HepG2 (cell line): ENCODE measurements around the gene GNB4. TPM values are rescaled to one million over a fixed set of nuclear protein-coding genes. Genes with fewer than 3 reads are reported as not detected.

Source experiments
- CBX1 ChIP-seq: IDR thresholded peaks from one replicate; pipeline ENCODE4 v1.6.1; 2016; ENCODE audit warnings: antibody characterized with exemption, low read depth
- FOXA3 ChIP-seq: IDR thresholded peaks from 2 replicates; pipeline ENCODE4 v1.6.1; 2016; ENCODE audit warnings: missing genetic modification reagents, missing compliant biosample characterization
- HMG20A ChIP-seq: IDR thresholded peaks from 2 replicates; pipeline ENCODE4 v1.6.1; 2016; ENCODE audit warnings: borderline replicate concordance
- MAZ ChIP-seq, 2 experiments: sonication (generic) in 1 of 2; formaldehyde crosslinking in 1 of 2; IDR thresholded peaks; 2 replicates each; pipeline versions ENCODE4 v1.5.0 to v1.6.1; 2012 to 2020; ENCODE audit warnings: low read depth in 2 of 2, mild to moderate bottlenecking in 2 of 2, borderline replicate concordance in 1 of 2, improper control_type of control experiment in 1 of 2, low read length in 1 of 2, missing genetic modification reagents in 1 of 2, moderate library complexity in 1 of 2
- TEAD3 ChIP-seq: optimal IDR thresholded peaks from 2 replicates; pipeline ENCODE3; 2016; ENCODE audit warnings: borderline replicate concordance
- ZBTB3 ChIP-seq: sonication (generic); formaldehyde crosslinking; IDR thresholded peaks from 2 replicates; pipeline ENCODE4 v1.4.0; 2020; ENCODE audit warnings: low read depth, mild to moderate bottlenecking, moderate library complexity, missing genetic modification reagents, borderline replicate concordance
- ZBTB7A ChIP-seq: sonication (generic); formaldehyde crosslinking; IDR thresholded peaks from 2 replicates; pipeline ENCODE4 v1.8.0; 2022; ENCODE audit warnings: mild to moderate bottlenecking, missing genetic modification reagents
- ZNF749 ChIP-seq: sonication (generic); formaldehyde crosslinking; IDR thresholded peaks from 2 replicates; pipeline ENCODE4 v1.8.0; 2022; ENCODE audit warnings: mild to moderate bottlenecking, missing genetic modification reagents, moderate library complexity, borderline replicate concordance
- polyA plus RNA-seq, 8 experiments: library from polyadenylated mRNA; depleted of rRNA in 3 of 8; stranded (reverse) in 7 of 8; unstranded in 1 of 8; fragments of >200 nt; fragmentation: Illumina TruSeq in 4 of 8; extraction: Trizol in 4 of 8; gene quantifications; 2 replicates each; pipeline versions ENCODE4 v1.2.1 to v1.2.3, GENCODE V29; 2011 to 2016; ENCODE audit warnings: low read depth in 4 of 8, missing spikeins in 1 of 8, mixed read lengths in 1 of 8; ENCODE audit not compliant: insufficient read depth in 1 of 8
- total RNA-seq, 5 experiments: library from RNA; depleted of rRNA; stranded (reverse); fragments of >200 nt; fragmentation: Illumina TruSeq; extraction: Trizol; gene quantifications; 2 replicates each; pipeline ENCODE4 v1.2.3, GENCODE V29; 2016; ENCODE audit warnings: low read depth in 1 of 5
- TF ChIP-seq, protein P1 (sequence below): sonication (generic); formaldehyde crosslinking; IDR thresholded peaks from 2 replicates; pipeline ENCODE4 v1.4.0; 2020; ENCODE audit warnings: mild to moderate bottlenecking, missing genetic modification reagents
- TF ChIP-seq, protein P2 (sequence below): sonication (generic); formaldehyde crosslinking; IDR thresholded peaks from 2 replicates; pipeline ENCODE4 v1.8.0; 2022; ENCODE audit warnings: missing genetic modification reagents, mild to moderate bottlenecking, moderate library complexity, borderline replicate concordance
- TF ChIP-seq, protein P3 (sequence below), 2 experiments: fragments of 450-650 bp in 1 of 2; sonication (generic) in 1 of 2; formaldehyde crosslinking in 1 of 2; IDR thresholded peaks; 2 replicates each; pipeline versions ENCODE4 v1.6.1 to v1.8.0; 2016 to 2022; ENCODE audit warnings: antibody characterized with exemption in 1 of 2, mild to moderate bottlenecking in 1 of 2, missing genetic modification reagents in 1 of 2
- TF ChIP-seq, protein P4 (sequence below): IDR thresholded peaks from 2 replicates; pipeline ENCODE4 v1.6.1; 2016; ENCODE audit warnings: control low read depth

GNB4 gene
- total and polyA plus RNA-seq, 2 of the 13 experiments (the other 11 are each of a cell fraction or from before 2014, with no cell fraction given), result 0.07 to 0.13 TPM

DNA sequence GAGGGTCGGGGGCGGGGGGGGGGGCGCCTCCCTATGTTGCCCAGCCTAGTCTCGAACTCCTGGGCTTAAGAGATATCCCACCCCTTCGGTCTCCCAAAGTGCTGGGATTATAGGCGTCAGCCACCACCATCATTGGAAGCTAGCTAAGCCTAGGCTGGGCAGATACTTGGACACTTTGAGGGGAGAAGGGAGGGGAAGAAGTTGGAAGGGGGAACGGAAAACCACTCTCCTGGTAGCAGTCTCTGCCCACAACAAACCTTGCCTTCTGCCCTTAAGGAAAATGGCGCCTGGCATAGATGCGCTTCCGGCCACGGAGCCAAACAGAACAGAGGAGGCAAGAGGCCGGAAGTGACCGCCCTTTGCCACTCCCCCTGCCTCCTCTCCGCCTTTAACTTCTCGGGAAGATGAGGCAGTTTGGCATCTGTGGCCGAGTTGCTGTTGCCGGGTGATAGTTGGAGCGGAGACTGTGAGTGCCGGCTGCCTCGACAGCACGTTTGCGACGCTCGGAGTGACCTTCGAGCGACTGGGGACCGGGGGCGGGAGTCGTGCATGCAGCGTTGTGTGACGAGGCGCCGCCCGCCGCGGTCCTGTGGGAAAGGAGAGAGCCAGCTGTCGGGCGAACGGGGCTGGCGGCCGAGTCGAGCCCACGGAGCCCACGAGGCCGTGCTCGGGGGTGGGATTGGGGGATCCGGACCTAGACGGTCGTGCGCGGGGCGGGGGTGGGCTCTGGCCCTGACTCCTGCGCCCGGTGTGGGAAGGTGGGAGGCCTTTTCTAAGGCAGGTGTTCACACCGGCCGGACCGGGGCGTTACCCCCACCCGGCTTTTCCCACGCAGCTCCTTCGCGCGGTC, 103.7 kb downstream of the GNB4 start, which contains the start of gene MFN1 (continued):
- TF ChIP-seq, protein P1, sequence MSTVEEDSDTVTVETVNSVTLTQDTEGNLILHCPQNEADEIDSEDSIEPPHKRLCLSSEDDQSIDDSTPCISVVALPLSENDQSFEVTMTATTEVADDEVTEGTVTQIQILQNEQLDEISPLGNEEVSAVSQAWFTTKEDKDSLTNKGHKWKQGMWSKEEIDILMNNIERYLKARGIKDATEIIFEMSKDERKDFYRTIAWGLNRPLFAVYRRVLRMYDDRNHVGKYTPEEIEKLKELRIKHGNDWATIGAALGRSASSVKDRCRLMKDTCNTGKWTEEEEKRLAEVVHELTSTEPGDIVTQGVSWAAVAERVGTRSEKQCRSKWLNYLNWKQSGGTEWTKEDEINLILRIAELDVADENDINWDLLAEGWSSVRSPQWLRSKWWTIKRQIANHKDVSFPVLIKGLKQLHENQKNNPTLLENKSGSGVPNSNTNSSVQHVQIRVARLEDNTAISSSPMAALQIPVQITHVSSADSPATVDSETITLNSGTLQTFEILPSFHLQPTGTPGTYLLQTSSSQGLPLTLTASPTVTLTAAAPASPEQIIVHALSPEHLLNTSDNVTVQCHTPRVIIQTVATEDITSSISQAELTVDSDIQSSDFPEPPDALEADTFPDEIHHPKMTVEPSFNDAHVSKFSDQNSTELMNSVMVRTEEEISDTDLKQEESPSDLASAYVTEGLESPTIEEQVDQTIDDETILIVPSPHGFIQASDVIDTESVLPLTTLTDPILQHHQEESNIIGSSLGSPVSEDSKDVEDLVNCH (CRISPR knock-in tag), result no peak
- no peak for TF ChIP-seq MAZ (IDR thresholded peaks at IDR 0.05; ENCODE audit: borderline replicate concordance, low read depth, low read length)
- TF ChIP-seq MAZ (CRISPR knock-in tag; IDR thresholded peaks at IDR 0.05; ENCODE audit: low read depth), result no peak
- TF ChIP-seq, protein P2, sequence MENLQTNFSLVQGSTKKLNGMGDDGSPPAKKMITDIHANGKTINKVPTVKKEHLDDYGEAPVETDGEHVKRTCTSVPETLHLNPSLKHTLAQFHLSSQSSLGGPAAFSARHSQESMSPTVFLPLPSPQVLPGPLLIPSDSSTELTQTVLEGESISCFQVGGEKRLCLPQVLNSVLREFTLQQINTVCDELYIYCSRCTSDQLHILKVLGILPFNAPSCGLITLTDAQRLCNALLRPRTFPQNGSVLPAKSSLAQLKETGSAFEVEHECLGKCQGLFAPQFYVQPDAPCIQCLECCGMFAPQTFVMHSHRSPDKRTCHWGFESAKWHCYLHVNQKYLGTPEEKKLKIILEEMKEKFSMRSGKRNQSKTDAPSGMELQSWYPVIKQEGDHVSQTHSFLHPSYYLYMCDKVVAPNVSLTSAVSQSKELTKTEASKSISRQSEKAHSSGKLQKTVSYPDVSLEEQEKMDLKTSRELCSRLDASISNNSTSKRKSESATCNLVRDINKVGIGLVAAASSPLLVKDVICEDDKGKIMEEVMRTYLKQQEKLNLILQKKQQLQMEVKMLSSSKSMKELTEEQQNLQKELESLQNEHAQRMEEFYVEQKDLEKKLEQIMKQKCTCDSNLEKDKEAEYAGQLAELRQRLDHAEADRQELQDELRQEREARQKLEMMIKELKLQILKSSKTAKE (CRISPR knock-in tag), result no peak
- no peak for TF ChIP-seq ZNF749 (CRISPR knock-in tag)
- peak; percentile 58 for TF ChIP-seq FOXA3 (CRISPR knock-in tag)
- TF ChIP-seq HMG20A, result no peak
- TF ChIP-seq, protein P3, sequence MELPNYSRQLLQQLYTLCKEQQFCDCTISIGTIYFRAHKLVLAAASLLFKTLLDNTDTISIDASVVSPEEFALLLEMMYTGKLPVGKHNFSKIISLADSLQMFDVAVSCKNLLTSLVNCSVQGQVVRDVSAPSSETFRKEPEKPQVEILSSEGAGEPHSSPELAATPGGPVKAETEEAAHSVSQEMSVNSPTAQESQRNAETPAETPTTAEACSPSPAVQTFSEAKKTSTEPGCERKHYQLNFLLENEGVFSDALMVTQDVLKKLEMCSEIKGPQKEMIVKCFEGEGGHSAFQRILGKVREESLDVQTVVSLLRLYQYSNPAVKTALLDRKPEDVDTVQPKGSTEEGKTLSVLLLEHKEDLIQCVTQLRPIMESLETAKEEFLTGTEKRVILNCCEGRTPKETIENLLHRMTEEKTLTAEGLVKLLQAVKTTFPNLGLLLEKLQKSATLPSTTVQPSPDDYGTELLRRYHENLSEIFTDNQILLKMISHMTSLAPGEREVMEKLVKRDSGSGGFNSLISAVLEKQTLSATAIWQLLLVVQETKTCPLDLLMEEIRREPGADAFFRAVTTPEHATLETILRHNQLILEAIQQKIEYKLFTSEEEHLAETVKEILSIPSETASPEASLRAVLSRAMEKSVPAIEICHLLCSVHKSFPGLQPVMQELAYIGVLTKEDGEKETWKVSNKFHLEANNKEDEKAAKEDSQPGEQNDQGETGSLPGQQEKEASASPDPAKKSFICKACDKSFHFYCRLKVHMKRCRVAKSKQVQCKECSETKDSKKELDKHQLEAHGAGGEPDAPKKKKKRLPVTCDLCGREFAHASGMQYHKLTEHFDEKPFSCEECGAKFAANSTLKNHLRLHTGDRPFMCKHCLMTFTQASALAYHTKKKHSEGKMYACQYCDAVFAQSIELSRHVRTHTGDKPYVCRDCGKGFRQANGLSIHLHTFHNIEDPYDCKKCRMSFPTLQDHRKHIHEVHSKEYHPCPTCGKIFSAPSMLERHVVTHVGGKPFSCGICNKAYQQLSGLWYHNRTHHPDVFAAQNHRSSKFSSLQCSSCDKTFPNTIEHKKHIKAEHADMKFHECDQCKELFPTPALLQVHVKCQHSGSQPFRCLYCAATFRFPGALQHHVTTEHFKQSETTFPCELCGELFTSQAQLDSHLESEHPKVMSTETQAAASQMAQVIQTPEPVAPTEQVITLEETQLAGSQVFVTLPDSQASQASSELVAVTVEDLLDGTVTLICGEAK (IDR thresholded peaks at IDR 0.05), result peak; percentile 67
- TF ChIP-seq, protein P3 (CRISPR knock-in tag; IDR thresholded peaks at IDR 0.05), result peak; percentile 44; the same call in 1 of the 2 replicates
- TF ChIP-seq CBX1, result no peak
- TF ChIP-seq ZBTB3 (CRISPR knock-in tag), result no peak
- TF ChIP-seq TEAD3 (CRISPR knock-in tag), result no peak
- TF ChIP-seq ZBTB7A (CRISPR knock-in tag), result no peak
- TF ChIP-seq, protein P4, sequence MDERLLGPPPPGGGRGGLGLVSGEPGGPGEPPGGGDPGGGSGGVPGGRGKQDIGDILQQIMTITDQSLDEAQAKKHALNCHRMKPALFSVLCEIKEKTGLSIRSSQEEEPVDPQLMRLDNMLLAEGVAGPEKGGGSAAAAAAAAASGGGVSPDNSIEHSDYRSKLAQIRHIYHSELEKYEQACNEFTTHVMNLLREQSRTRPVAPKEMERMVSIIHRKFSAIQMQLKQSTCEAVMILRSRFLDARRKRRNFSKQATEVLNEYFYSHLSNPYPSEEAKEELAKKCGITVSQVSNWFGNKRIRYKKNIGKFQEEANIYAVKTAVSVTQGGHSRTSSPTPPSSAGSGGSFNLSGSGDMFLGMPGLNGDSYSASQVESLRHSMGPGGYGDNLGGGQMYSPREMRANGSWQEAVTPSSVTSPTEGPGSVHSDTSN, result no peak
